Transverse colon (tissue), 4 donors: ENCODE data around the gene SSB. TPM values are rescaled to one million over a fixed set of nuclear protein-coding genes. Genes with fewer than 3 reads are reported as not detected.
"Not testable (repeated sequence)": the region's sequence is repeated elsewhere in the genome, so short reads cannot be mapped to it uniquely, and the experiment has no call there.

Experiments used
- DNase-seq: peaks from one replicate; pipeline ENCODE4 v3.0.0-alpha.2; 2019
- H3K27ac ChIP-seq, 4 donors: fragments of 200-600 bp; sonication (generic); 2 replicates each; pipeline ENCODE4 v1.5.1; 2016 to 2018; ENCODE audit warnings: inconsistent platforms in 4 of 4
- H3K27me3 ChIP-seq: fragments of 200-600 bp; sonication (generic); 2 replicates; pipeline ENCODE4 v1.5.1; 2017; ENCODE audit warnings: inconsistent platforms
- H3K36me3 ChIP-seq, 4 donors: fragments of 200-600 bp; sonication (generic); 2 replicates each; pipeline ENCODE4 v1.5.1; 2017 to 2019; ENCODE audit warnings: inconsistent platforms in 4 of 4
- H3K4me1 ChIP-seq, 4 donors: fragments of 200-600 bp; sonication (generic); 2 replicates each; pipeline ENCODE4 v1.5.1; 2017 to 2020; ENCODE audit warnings: inconsistent platforms in 4 of 4
- H3K4me3 ChIP-seq, 4 donors: fragments of 200-600 bp; sonication (generic); 1 replicate in 1 of 4; 2 replicates in 3 of 4; pipeline versions ENCODE4 v1.5.1 to v1.6.1; 2017 to 2019; ENCODE audit warnings: inconsistent platforms in 4 of 4
- H3K9me3 ChIP-seq, 2 donors: fragments of 200-600 bp; sonication (generic); 2 replicates each; pipeline ENCODE4 v1.5.1; 2017 to 2019; ENCODE audit warnings: inconsistent platforms in 2 of 2
- CTCF ChIP-seq, 5 experiments: fragments of 200-600 bp in 3 of 5; fragments of 450-650 bp in 2 of 5; sonication (generic) in 3 of 5; IDR thresholded peaks; 1 replicate in 2 of 5; 2 replicates in 3 of 5; pipeline ENCODE4 v1.5.1; 2016 to 2017; ENCODE audit warnings: antibody characterized with exemption in 5 of 5, inconsistent platforms in 3 of 5, mild to moderate bottlenecking in 2 of 5, moderate library complexity in 1 of 5
- EP300 ChIP-seq: sonication (generic); formaldehyde crosslinking; IDR thresholded peaks from one replicate; pipeline ENCODE4 v1.6.1; 2017; ENCODE audit warnings: antibody characterized with exemption, low read depth
- POLR2A ChIP-seq: fragments of 450-650 bp; IDR thresholded peaks from one replicate; pipeline ENCODE4 v1.6.1; 2016; ENCODE audit warnings: antibody characterized with exemption, mild to moderate bottlenecking, moderate library complexity
- POLR2AphosphoS5 ChIP-seq, 3 donors: sonication (generic); formaldehyde crosslinking; IDR thresholded peaks; one replicate each; pipeline ENCODE4 v1.6.1; 2016; ENCODE audit warnings: antibody characterized with exemption in 3 of 3
- WGBS, 2 donors: methylation state at CpG; one replicate each; pipeline ENCODE4 v1.1.5; 2018; ENCODE audit warnings: low coverage in 1 of 2; 5-methylcytosine and 5-hydroxymethylcytosine counted together
- in situ Hi-C, 4 donors: fragments of 200-750 bp; cut with MboI; loops; one replicate each; pipeline versions ENCODE4 v1.15.0 to v1.15.1; 2017; ENCODE audit warnings: low sequenced_read_pairs in 3 of 4, low pct_ligation_motif_present in 1 of 4, low pct_unique_long_range_greater_than_20kb in 1 of 4
- intact Hi-C: fragments of 100-400 bp; cut with DNase I; formaldehyde crosslinking; loops from one replicate; pipeline ENCODE4 v1.15.1; 2023; ENCODE audit warnings: low total_unique reads
- total RNA-seq, 4 donors: library from RNA; depleted of rRNA; stranded (reverse); fragments of >200 nt; gene quantifications; one replicate each; pipeline ENCODE4 v1.1.0, GENCODE V29; 2016

SSB gene
- total RNA-seq, 4 donors from 2014 or later, result 28.3 to 55.3 (median 30.3) TPM

DNA sequence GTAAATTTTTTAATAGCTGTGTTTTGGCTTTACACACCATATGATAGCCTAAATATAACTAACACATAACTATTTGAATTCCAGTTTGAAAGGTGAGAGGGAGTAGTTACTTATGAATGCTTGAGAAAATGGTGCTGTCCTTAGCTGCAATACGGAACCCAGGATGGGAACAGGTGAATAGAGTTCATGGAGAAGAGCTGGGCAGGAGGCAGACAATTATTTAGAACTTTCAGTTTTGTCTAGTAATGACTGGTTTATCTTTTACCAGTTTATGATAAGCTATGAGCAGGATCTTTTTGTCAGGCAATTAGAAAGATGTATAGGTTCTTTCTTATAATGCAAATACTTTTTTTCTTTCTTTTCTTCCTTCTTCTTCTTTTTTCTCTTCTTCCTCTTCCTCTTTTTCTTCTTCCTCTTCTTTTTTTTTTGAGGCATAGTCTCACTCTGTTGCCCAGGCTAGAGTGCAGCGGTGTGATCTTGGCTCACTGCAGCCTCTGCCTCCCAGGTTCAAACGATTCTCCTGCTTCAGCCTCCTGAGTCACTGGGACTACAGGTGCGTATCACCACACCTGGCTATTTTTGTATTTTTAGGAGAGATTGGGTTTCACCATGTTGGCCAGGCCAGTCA lies 54.5 kb downstream of the SSB start:
- Histone ChIP-seq H3K4me3 (no peak overlapping the region), H3K4me1 (peaks cover 0 to 7% (median 0%) of the 10 kb centered on the region in 4 donors), H3K27ac (no peak overlapping the region), H3K9me3 (no peaks in the 10 kb centered on the region), H3K36me3 (no peaks in the 10 kb centered on the region), H3K27me3 (no peaks in the 10 kb centered on the region)
- intact Hi-C loops, result no loop called here
- in situ Hi-C loops, result no loop called here
- WGBS, 2 donors, result 83 to 85% methylated on average over 4 of the region's 4 CpGs
- no peak for TF ChIP-seq POLR2A
- DNase-seq, result no peak

- H3K9me3 ChIP-seq, H3K27ac ChIP-seq, H3K36me3 ChIP-seq, in situ Hi-C loops, H3K4me1 ChIP-seq, H3K27me3 ChIP-seq, intact Hi-C loops, DNase-seq, H3K4me3 ChIP-seq: not testable (repeated sequence)
- WGBS, 2 donors, result 94 to 100% methylated on average over 2 to 23 of the region's 42 CpGs
Measured at GRCh38 chr2:169855281-169856258, 56.9 kb downstream of the SSB start.

DNA sequence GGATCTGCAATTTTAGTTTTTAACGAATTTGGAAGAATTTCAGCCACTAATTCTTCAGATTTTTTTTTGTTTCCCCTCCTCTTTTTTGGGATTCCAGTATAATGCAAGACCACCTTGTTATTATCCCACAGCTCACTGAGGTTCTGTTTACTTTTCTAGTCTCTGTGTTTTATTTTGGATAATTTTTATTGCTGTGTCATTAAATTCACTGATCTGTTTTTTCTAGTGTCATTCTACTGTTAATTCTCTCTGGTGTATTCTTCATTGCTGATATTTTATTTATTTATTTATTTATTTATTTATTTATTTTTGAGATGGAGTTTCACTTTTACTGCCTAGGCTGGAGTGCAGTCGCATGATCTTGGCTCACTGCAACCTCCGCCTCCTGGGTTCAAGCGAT lies 60.8 kb downstream of the SSB start:
- Histone ChIP-seq H3K27me3 (no peaks in the 10 kb centered on the region), H3K36me3 (no peaks in the 10 kb centered on the region), H3K4me3 (no peak overlapping the region), H3K27ac (no peak overlapping the region), H3K4me1 (no peaks in the 10 kb centered on the region), H3K9me3 (no peaks in the 10 kb centered on the region)
- TF ChIP-seq CTCF (IDR thresholded peaks at IDR 0.05) (no peak), POLR2A (no peak), POLR2AphosphoS5 (IDR thresholded peaks at IDR 0.05) (no peak), EP300 (no peak)
- intact Hi-C loops, result no loop called here
- 94 to 96% methylated on average over 4 of the region's 4 CpGs for WGBS, 2 donors
- in situ Hi-C loops, result no loop called here
- no peak for DNase-seq

DNA sequence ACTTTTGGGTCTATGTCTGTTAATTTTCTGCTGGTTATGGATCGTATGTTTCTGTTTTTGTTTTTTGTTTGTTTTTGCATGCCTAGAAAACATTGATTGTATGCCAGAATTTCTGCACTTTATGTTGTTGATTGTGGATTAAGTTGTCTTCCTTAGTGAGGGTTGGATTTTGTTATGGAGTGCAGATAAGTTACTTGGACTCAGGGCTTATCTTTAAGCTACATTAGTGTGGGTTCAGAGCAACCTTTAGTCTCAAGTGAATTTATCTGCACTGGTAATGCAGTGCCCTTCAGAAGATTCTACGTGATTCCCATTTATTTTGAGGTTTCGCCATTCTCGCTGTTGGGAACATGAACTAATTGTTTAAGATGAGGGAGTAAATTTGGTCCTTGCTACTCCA lies 61.5 kb downstream of the SSB start:
- H3K27ac ChIP-seq, result no peak overlapping the region
- 91 to 95% methylated on average over 1 to 4 of the region's 4 CpGs for WGBS, 2 donors
- H3K4me1 ChIP-seq, result no peaks in the 10 kb centered on the region
- no peak for DNase-seq
- H3K9me3 ChIP-seq, result no peaks in the 10 kb centered on the region
- H3K27me3 ChIP-seq, result no peaks in the 10 kb centered on the region
- H3K4me3 ChIP-seq, result no peak overlapping the region
- TF ChIP-seq POLR2A (no peak), EP300 (no peak), CTCF (IDR thresholded peaks at IDR 0.05) (no peak), POLR2AphosphoS5 (IDR thresholded peaks at IDR 0.05) (no peak)
- in situ Hi-C loops (no loop called here), intact Hi-C loops (no loop called here)
- no peaks in the 10 kb centered on the region for H3K36me3 ChIP-seq

Other genes with a start within 250 kb of the SSB start
- 10 to 100 TPM; 19.5 to 77.2 (median 64.7) TPM for gene FASTKD1, start 225.0 kb upstream of the SSB start, total RNA-seq
- 10 to 100 TPM; 25.9 to 55.7 (median 44.4) TPM for gene PPIG, start 214.5 kb upstream of the SSB start, total RNA-seq
- not detected for gene CFAP210, start 104.5 kb upstream of the SSB start, total RNA-seq
- gene PHOSPHO2, start 104.4 kb upstream of the SSB start, total RNA-seq, result 10 to 100 TPM in 2 of 4 donors, 1 to 10 TPM in 2; 2.6 to 16.5 (median 7.7) TPM
- 10 to 100 TPM in 2 of 4 donors, 1 to 10 TPM in 2; 5.2 to 17.5 (median 10.1) TPM for gene KLHL23, start 65.0 kb upstream of the SSB start, total RNA-seq
- gene METTL5, start 26.0 kb downstream of the SSB start, total RNA-seq, result 10 to 100 TPM in 3 of 4 donors, not detected in 1; 10.5 to 35.7 (median 34.1) TPM
- gene UBR3, start 28.6 kb downstream of the SSB start, total RNA-seq, result 10 to 100 TPM; 45.2 to 79.0 (median 74.1) TPM